HUES64 (cell line): Measurements from ENCODE around the gene ELAVL1.
A peak's percentile ranks its signal among the peaks of the same experiment; 100 is the strongest.

Experiments
- H3K27ac ChIP-seq: 2 replicates; pipeline ENCODE4 v1.7.0; 2013; ENCODE audit warnings: low read depth, low read length, inconsistent platforms
- H3K27me3 ChIP-seq: 2 replicates; pipeline ENCODE4 v1.6.1; 2013; ENCODE audit warnings: mild to moderate bottlenecking, low read length; ENCODE audit not compliant: insufficient read depth
- H3K36me3 ChIP-seq: 2 replicates; pipeline ENCODE4 v1.6.1; 2013; ENCODE audit warnings: mild to moderate bottlenecking, low read length; ENCODE audit not compliant: insufficient read depth
- H3K4me1 ChIP-seq: 2 replicates; pipeline ENCODE4 v1.6.1; 2013; ENCODE audit warnings: mild to moderate bottlenecking, low read length, moderate library complexity; ENCODE audit not compliant: insufficient read depth
- H3K4me3 ChIP-seq: 2 replicates; pipeline ENCODE4 v1.5.1; 2013; ENCODE audit warnings: mild to moderate bottlenecking, low read length, moderate library complexity
- H3K9ac ChIP-seq: 2 replicates; pipeline ENCODE4 v1.6.1; 2013; ENCODE audit warnings: mild to moderate bottlenecking, low read depth, low read length
- H3K9me3 ChIP-seq: 2 replicates; pipeline ENCODE4 v1.6.1; 2013; ENCODE audit warnings: low read depth, low read length; ENCODE audit not compliant: insufficient read depth
- WGBS: fragments of 150-250, 120-280 bp; methylation state at CpG from one replicate; pipeline ENCODE4 v1.1.7; 2013; ENCODE audit warnings: missing lambda C conversion rate; 5-methylcytosine and 5-hydroxymethylcytosine counted together

The ELAVL1 gene

GRCh38 chr19:7995810-7996158 lies 9.7 kb downstream of the ELAVL1 start:
- Histone ChIP-seq H3K27me3 (no peaks in the 10 kb centered on the region), H3K9ac (no peak overlapping the region), H3K27ac (no peak overlapping the region), H3K9me3 (no peaks in the 10 kb centered on the region), H3K36me3 (peaks cover 40% of the 10 kb centered on the region), H3K4me1 (peaks cover 6% of the 10 kb centered on the region; the same call in 1 of the 2 replicates), H3K4me3 (no peak overlapping the region)
- 97% methylated on average over 3 of the region's 3 CpGs for WGBS

GRCh38 chr19:7994928-7995809 lies 10.3 kb downstream of the ELAVL1 start:
- H3K27me3 ChIP-seq = no peaks in the 10 kb centered on the region
- H3K9me3 ChIP-seq = no peaks in the 10 kb centered on the region
- peaks cover 45% of the 10 kb centered on the region for H3K36me3 ChIP-seq
- peaks cover 6% of the 10 kb centered on the region; the same call in 1 of the 2 replicates for H3K4me1 ChIP-seq
- WGBS = 92% methylated on average over 6 of the region's 9 CpGs
- no peak overlapping the region for H3K9ac ChIP-seq
- no peak overlapping the region for H3K27ac ChIP-seq
- H3K4me3 ChIP-seq = no peak overlapping the region

GRCh38 chr19:7994114-7994513 lies 11.3 kb downstream of the ELAVL1 start:
- peaks cover 46% of the 10 kb centered on the region for H3K36me3 ChIP-seq
- peaks cover 6% of the 10 kb centered on the region; the same call in 1 of the 2 replicates for H3K4me1 ChIP-seq
- no peak overlapping the region for H3K9ac ChIP-seq
- H3K27ac ChIP-seq = no peak overlapping the region
- no peaks in the 10 kb centered on the region for H3K27me3 ChIP-seq
- no peaks in the 10 kb centered on the region for H3K9me3 ChIP-seq
- no peak overlapping the region for H3K4me3 ChIP-seq
- 83% methylated on average over 5 of the region's 6 CpGs for WGBS

GRCh38 chr19:7993560-7993959 lies 11.9 kb downstream of the ELAVL1 start:
- H3K27me3 ChIP-seq = no peaks in the 10 kb centered on the region
- no peak overlapping the region for H3K27ac ChIP-seq
- peaks cover 51% of the 10 kb centered on the region for H3K36me3 ChIP-seq
- peaks cover 6% of the 10 kb centered on the region; the same call in 1 of the 2 replicates for H3K4me1 ChIP-seq
- no peak overlapping the region for H3K9ac ChIP-seq
- no peaks in the 10 kb centered on the region for H3K9me3 ChIP-seq
- no peak overlapping the region for H3K4me3 ChIP-seq
- WGBS = 96% methylated on average over 11 of the region's 11 CpGs

- Histone ChIP-seq H3K27me3 (no peaks in the 10 kb centered on the region), H3K27ac (no peak overlapping the region), H3K9me3 (no peaks in the 10 kb centered on the region), H3K36me3 (peaks cover 61% of the 10 kb centered on the region), H3K9ac (no peak overlapping the region), H3K4me3 (no peak overlapping the region), H3K4me1 (peaks cover 6% of the 10 kb centered on the region; the same call in 1 of the 2 replicates)
- WGBS = 92% methylated on average over 10 of the region's 10 CpGs
These were observed 12.9 kb downstream of the ELAVL1 start for GRCh38 chr19:7992575-7992974.

GRCh38 chr19:7989071-7989575 lies 16.3 kb downstream of the ELAVL1 start:
- Histone ChIP-seq H3K27ac (0 out of 2 replicates have a peak overlapping the region, but pooled peaks have one; percentile 28), H3K36me3 (peaks cover 88% of the 10 kb centered on the region), H3K27me3 (no peaks in the 10 kb centered on the region), H3K9ac (no peak overlapping the region; the same call in 1 of the 2 replicates), H3K4me3 (no peak overlapping the region), H3K4me1 (no peaks in the 10 kb centered on the region), H3K9me3 (no peaks in the 10 kb centered on the region)
- 95% methylated on average over 12 of the region's 12 CpGs for WGBS

- Histone ChIP-seq H3K9me3 (no peaks in the 10 kb centered on the region), H3K27ac (no peak overlapping the region), H3K4me3 (no peak overlapping the region), H3K27me3 (no peaks in the 10 kb centered on the region), H3K36me3 (peaks cover 94% of the 10 kb centered on the region), H3K9ac (no peak overlapping the region), H3K4me1 (no peaks in the 10 kb centered on the region)
- 90% methylated on average over 5 of the region's 5 CpGs for WGBS
These were observed 17.1 kb downstream of the ELAVL1 start for GRCh38 chr19:7988307-7988706.

GRCh38 chr19:7987114-7987768 lies 18.2 kb downstream of the ELAVL1 start:
- H3K36me3 ChIP-seq = peaks cover 95% of the 10 kb centered on the region
- H3K9ac ChIP-seq = no peak overlapping the region
- H3K4me3 ChIP-seq = no peak overlapping the region
- H3K27ac ChIP-seq = no peak overlapping the region
- H3K27me3 ChIP-seq = no peaks in the 10 kb centered on the region
- H3K9me3 ChIP-seq = no peaks in the 10 kb centered on the region
- WGBS = 91% methylated on average over 17 of the region's 17 CpGs
- H3K4me1 ChIP-seq = no peaks in the 10 kb centered on the region

- Histone ChIP-seq H3K27me3 (no peaks in the 10 kb centered on the region), H3K4me3 (no peak overlapping the region), H3K36me3 (peaks cover 95% of the 10 kb centered on the region), H3K27ac (no peak overlapping the region), H3K9me3 (no peaks in the 10 kb centered on the region), H3K4me1 (no peaks in the 10 kb centered on the region), H3K9ac (no peak overlapping the region)
- 96% methylated on average over 22 of the region's 23 CpGs for WGBS
These were observed 18.9 kb downstream of the ELAVL1 start for GRCh38 chr19:7986321-7987113.

GRCh38 chr19:7985481-7985911 lies 19.9 kb downstream of the ELAVL1 start:
- peaks cover 95% of the 10 kb centered on the region for H3K36me3 ChIP-seq
- no peak overlapping the region for H3K4me3 ChIP-seq
- H3K9ac ChIP-seq = no peak overlapping the region
- no peak overlapping the region for H3K27ac ChIP-seq
- no peaks in the 10 kb centered on the region for H3K27me3 ChIP-seq
- 95% methylated on average over 7 of the region's 7 CpGs for WGBS
- no peaks in the 10 kb centered on the region for H3K9me3 ChIP-seq
- H3K4me1 ChIP-seq = no peaks in the 10 kb centered on the region
